A172 (cell line): ENCODE results near the gene IGFBP7. TPM values are rescaled to one million over a fixed set of nuclear protein-coding genes. Genes with fewer than 3 reads are reported as not detected.

Source experiments
- DNase-seq: peaks from one replicate; pipeline ENCODE4 v3.0.0-alpha.2; 2015; ENCODE audit warnings: low spot score
- total RNA-seq: library from RNA; depleted of rRNA; stranded (reverse); fragments of >200 nt; shearing (Covaris generic); gene quantifications from 2 replicates; pipeline ENCODE4 v1.2.3, GENCODE V29; 2014; rRNA removed

Gene IGFBP7, protein sequence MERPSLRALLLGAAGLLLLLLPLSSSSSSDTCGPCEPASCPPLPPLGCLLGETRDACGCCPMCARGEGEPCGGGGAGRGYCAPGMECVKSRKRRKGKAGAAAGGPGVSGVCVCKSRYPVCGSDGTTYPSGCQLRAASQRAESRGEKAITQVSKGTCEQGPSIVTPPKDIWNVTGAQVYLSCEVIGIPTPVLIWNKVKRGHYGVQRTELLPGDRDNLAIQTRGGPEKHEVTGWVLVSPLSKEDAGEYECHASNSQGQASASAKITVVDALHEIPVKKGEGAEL
- total RNA-seq, result 287 and 293 TPM in 2 replicates

DNA sequence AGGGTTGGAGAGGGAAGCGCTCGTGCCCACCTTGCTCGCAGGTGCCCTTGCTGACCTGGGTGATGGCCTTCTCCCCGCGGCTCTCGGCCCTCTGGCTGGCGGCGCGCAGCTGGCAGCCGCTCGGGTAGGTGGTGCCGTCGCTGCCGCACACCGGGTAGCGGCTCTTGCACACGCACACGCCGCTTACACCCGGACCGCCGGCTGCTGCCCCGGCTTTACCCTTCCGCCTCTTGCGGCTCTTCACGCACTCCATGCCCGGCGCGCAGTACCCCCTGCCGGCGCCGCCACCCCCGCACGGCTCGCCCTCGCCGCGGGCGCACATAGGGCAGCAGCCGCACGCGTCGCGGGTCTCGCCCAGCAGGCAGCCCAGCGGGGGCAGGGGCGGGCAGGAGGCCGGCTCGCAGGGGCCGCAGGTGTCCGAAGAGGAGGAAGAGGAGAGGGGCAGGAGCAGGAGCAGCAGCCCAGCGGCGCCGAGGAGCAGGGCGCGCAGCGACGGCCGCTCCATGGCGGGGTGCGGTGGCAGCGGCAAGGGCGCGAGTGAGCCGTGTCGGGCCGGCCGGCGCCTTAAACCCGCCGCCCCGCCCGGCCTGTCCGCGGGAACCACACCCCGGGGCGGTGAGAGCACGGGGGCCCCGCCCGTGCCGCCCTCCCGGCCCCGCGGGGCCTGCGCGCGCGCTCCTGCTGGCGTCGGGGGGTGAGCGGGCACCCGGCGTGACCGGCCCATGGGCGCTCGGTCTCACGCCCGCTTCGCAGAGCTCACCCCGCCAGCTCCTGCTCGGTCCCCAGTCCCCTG, at the start of gene IGFBP7:
Gene IGFBP7 (minus strand): TSS at position 539 of the 793 bp plus-strand sequence. CDS start 34 bp downstream, at position 505.
- no peak for DNase-seq

DNA sequence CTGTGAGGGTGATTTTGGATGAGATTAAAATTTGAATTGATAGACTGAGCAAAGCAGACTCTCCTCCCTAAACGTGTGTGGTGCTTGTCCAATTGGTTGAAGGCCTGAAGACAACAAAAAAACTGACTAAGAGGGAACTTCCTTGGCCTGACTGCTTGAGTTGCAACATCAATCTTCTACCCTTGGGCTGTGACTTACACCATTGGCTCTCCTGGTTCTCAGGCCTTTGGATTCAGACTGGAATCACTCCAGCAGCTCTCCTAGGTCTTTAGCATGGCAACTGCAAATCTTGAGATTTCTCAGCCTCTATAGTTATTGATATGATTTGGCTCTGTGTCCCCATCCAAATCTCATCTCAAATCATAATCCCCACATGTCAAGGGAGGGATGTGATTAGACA, 49.7 kb upstream of the IGFBP7 start:
- no peak for DNase-seq

DNA sequence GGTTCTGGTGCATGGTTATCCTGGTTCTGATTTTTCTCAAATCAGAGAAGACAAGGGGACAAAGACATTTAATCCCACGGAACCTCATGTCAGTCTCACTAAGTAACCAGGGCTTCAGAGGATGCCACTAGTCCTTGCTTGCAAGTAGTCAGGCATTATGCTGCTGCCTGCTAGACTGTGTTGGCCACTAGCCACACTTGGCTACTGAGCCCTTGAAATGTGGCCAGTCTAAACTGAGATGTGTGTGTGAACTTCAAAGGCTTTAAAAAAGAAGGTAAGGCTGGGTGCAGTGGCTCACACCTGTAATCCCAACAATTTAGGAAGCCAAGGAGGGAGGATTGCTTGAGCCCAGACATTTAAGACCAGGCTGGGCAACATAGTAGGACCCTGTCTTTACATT, 48.6 kb upstream of the IGFBP7 start:
- DNase-seq, result no peak

DNA sequence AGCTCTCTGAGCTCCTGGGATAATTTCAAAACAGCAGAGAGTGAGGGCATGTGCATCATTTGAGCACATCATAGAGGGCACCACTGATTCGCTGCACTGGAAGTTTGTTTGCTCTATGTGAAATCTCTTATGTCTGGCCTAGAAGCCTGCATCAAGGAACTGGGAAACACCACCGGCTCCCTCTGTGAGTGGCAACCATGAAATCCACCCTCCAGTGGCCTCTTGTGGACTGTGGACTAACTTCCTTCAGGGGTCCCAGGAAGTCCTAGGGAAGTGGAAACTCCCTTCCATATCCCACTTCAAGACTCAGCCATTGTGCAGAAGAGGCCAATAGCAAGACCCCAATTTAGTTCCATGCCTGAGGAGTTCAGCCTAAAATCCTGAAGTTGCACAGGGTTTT, 48.0 kb upstream of the IGFBP7 start:
- no peak for DNase-seq

DNA sequence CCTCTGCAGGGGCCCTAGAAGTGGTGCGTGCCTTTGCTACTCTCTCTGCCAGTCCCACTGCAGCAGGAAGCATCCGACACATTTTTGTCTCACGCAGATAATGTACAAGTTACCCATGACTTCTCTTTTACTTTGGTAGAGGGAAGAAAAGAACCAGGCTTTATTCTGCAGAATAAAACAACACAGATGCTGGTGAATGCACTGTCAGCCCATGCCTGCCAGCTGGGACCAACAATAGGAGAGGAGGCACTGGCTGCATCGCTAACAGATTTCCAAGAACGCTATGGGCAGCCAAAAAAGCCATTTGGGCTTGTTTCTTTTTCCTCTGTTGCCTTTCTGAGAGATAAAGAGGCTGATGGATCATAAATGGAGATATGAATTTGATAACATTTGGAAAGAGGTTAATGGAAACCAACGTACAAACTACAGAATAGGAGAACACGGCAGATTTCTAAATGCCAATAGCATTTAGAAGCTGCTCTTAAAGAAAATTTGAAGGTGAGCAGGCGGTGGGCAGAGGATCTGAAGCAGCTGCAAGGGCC, 47.5 kb upstream of the IGFBP7 start:
- DNase-seq, result no peak

DNA sequence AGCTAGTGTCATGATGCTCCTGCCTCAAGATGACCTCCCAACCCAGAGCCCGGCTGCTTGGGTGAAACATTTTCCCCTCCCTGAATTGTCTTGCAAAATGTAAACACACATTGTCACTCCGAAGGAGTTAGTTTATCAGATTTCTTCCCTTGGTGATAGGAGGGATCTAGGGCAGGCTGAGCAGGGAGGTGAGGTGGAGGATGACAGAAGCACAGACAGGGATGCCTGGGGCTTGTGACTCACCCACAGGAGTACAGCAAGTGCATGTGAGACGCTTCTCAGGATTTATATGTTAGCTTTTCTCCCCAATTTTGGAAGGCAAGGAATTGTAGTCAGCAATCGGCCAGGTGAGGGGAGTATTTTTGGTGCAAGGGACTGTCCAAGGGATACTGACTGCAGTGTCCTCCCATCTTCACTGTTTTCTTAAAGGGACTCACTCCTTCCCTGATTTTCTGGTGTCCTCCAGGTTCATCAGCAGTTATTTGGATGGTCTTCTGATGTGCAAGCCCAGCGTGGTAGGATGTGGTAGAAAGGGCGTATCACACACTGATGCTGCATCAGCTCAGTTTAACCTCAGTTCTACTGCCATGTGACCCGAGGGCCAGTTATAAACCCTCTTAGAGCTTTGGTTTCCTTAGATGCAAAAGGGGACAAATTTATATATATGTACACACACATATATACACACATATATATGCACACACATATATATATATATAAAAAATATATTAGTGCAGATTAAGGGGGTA, 46.2 kb upstream of the IGFBP7 start:
- DNase-seq, result peak; percentile 50

DNA sequence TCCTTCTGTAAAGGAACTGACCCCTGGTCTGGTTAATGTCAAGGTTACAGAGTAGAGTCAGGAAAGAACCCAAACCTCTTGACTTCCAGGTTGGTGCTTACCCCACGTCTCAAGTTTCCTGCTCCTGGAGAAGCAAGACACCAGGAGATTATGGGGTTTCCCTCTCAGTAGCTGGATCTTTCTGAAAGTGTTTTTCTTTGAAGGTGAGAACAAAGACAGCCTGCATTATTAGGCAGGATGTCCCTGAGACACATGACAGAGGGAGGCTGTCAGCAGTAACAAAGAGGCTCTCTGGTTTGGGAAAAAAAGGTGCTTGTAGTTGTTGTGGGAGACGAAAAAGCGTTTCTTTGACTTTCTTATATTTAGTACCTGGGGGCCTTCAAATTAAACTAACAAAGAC, 44.7 kb upstream of the IGFBP7 start:
- DNase-seq, result no peak

DNA sequence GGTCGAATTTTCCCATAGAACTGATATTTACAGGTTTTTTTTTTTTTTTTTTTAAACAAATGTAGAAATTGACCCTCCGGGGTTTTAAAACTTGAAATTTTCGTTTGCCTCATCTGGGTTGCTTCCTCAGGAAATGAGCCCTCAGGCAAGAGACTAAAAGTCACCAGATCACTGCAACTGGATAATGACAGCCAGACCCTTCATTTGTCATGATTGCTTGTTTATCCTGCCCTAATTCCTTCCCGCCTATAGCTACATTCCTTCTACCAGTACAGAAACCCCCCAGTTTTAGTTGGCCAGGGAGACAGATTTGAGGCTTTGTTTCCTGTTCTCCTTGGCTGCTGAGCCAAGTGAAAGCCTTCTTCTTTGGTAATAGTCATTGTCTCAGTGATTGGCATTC, 44.0 kb upstream of the IGFBP7 start:
- DNase-seq, result peak; percentile 27

DNA sequence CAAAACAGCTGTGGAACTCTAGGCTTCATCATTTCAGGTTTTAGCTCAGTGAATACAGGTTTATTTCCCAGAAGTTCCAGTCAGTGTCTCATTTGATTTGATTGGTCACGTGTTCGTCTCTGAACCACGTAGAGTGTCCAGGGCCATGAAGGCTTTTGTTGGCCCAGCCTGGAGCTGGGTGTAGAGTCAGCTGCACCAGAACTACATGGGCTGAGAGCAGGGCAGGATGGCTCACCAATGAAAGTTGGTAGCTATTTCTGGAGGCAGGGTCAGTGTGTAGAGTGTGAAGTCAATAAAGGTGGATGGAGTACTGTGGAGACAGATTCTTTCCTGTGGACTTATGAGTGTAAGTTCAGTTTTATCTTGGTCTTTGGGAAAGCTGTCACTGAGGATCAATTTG, 43.0 kb upstream of the IGFBP7 start:
- no peak for DNase-seq

DNA sequence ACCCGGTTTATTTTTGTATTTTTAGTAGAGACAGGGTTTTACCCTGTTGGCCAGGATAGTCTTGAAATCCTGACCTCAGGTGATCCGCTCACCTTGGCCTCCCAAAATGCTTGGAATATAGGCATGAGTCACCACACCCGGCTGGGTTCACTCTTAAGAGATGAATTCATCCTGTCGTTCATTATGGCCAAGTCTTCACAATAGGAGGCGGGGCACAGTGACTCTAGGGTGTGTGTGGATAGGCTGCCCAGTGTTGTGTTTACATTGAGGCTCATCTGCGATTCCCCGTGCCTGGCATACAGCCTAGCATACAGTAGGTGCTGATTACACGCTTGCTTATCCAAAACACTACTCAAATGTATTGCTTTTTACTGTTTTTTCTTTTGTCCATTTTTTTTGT, 41.3 kb upstream of the IGFBP7 start:
- peak; percentile 39 for DNase-seq

DNA sequence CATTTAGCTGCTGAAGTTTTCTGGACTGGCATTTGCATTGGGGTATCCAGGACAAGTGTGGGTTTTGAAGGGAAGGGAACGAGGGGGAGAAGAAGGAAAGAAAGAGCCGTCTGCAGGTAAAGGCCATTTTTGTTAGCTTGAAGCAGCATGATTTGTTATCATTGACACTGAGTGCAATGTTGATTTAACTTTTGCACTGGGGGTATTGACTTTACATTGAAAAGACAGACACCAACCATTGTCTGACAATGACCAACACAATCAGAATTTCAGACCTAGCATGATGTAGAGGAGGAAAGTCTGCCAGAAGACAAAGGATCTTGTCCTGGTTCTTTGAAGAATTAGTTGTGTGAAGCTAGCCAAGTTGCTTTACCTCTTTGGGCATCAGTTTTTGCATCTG, 39.6 kb upstream of the IGFBP7 start:
- no peak for DNase-seq

DNA sequence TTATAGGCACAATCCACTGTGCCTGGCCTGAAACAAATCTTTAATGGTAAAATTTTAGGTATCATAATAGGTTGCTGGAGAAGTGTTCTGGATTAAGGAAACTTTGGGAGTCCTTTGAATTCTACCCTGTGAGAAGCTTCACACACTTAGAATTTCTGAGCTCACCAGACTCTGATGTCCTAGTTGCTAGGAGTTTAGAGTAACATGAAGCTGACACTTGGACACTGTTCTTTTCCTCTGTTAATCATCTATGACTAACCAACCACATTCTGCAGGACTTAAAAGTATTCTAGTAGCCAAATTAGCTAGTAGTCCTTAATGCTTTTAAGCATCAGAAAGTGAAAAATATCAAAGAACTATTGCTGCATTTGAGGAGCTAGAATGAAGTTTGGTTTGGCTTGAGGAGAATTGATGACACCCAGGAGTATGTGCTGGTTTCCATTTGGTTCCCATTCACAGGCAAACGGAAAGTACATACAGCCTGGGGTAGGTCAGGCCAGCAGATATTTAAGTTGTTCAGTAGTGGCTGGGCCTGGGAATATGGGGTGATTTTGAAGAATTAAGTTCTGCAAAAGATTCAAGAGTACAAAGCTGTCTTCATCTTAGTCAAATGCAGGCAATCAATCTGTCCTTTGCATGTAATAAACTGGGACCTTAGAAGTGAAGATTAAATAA, 38.8 kb upstream of the IGFBP7 start:
- peak; percentile 60 for DNase-seq

DNA sequence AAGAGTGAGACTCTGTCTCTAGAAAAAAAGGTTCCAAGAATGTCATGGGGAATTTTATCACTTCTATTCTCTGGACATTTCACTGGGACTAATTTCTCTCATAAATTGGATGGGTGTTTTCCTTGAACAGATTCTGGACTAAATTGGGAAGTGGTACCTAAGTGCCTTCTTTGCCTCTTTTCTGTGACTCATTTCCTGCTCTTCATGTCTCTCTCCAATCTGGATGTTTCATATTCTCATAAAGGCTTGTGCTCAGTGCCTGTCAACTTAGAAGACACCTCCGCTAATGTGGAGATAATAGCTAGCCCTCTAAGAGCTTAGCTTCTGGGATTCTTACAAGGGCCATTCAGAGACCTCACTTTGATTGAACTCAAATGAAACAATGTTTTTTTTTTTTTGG, 38.0 kb upstream of the IGFBP7 start:
- DNase-seq, result peak; percentile 52

DNA sequence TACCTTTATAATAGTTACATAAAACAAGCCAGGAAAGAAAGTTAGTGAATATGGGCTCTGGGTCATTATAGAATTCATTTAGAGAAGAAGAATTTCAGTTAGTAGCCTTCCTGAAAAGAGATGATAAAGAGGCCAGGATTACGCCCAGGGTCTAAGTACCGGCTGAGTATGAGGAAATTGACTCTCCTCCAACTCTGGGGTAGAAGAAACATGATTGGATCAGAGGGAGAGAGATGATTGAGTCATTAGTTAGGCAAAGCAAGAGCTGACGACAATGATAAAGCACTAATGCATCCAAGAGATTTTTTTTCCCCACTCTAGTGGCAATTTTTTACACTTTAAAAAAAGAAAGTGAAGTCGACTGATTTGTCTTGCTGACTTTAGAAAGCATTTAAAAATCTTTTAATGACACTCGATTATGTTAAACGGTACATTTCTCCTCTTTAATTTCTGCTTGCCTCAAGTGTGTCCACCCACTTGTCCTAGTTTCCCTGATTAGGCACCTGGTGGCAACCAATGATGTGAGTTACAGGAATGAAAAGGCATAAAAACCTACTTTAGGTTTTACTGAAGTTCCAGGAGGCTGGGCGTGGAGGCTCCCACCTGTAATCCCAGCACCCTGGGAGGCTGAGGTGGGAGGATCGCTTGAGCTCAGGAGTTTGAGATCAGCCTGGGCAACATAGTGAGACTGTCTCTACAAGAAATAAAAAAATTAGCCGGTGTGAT, 37.3 kb upstream of the IGFBP7 start:
- DNase-seq, result peak; percentile 79

DNA sequence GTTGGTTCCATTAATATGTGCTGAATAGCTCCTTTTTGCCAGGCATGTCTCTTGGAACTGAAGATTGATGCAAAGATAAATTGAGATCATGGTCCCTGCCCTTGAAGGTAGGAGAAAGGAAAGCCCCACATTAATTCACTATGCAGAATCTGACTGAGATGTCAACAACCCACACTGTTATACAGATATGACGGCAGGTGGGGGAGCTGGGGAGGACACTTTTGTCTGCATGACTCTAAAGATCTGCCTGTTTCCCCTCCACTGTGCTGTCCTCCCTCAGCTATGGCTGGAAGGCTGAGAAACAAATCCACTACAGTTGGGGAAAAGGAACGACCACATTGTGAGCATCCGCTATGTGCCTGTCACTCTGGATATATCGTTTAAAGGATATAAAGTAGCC, 36.3 kb upstream of the IGFBP7 start:
- DNase-seq, result no peak

DNA sequence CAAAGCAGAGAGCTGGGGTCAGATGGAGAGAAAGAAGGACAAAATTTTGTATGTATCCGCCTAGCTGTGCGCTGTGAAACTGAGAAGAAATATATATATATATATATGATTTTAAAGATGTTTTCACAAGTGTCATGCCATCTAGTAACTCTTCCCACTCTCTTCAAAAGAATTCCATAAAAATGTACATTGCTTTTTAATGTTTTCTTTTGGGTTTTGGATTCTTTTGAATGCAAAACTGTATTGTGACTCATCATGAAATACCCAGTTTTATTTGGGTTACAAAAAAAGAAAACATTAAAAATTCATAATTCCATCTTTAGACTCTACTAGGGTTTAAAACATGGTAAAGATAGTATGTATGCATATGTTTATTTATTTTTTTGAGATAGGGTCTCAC, 34.3 kb upstream of the IGFBP7 start:
- DNase-seq, result no peak

DNA sequence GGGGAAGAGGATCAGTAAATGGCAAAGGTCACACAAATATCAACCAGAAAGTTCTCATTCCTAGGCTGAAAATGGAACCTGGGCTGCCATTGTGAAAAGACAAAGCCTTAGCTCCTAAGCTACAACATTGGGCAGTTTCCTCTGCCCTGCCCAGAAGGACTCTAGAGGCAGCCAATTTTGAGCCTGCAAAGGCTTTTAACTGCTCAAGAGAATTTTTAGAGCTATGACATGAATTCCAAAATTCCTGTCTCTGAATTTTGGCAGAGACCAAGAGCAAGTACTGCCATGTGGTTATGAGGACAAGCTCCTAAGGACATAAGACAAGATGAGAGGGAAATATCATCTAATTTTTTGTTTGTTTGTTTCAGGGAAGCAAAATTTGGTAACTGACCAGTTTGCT, 29.6 kb upstream of the IGFBP7 start:
- DNase-seq, result no peak

DNA sequence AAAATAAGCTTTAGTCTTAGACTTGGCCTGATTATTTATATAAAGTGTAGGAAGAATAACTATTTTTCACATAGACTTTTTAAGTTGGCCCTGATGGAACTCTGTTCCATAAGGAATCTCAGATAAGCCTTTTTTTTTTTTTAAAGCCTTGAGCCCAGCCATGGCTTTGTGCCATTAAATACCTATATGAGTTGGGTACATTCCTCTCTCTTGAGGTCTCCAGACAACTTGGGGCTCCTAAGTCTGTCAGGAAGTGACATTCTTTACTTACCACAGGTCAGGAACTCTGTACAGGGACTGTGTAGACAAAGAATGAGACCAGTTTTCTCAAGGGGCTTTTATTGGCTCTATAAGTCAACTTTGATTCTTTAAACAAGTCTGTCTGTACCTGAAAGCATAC, 27.1 kb upstream of the IGFBP7 start:
- peak; percentile 61 for DNase-seq

DNA sequence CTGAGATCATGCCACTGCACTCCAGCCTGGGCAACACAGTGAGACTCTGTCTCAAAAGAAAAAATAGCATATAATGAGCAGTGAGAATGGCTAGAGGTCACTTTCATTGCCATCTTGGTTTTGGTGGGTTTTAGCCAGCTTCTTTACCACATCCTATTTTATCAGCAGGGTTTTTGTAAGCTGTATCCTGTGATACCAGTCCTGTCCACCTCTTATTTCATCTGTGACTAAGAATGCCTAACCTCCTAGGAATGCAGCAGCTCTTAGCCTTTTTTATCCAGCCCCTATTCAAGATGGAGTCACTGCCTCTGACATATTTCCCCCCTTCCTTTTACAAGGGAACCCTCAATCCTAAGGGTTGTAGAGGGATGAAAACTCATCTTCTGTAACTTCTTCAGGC, 26.1 kb upstream of the IGFBP7 start:
- peak; percentile 84 for DNase-seq

DNA sequence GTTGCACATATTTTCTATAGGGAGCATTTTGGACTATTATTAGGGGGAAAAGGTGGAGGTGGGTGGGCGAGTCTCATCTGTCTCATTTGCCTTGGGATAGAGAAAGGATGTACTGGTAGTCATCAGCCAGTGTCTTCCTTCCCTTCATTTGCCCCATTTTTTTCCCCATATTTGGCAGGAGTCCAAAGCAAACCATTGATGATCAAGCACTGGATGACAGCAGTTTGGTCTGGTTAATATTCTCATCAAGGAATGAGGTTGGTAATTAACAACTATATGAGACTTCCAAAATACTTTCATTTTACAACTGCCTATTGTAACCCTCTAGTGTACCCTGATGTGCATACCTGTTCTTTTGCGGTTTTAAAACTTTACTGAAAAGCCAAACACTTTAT, 22.6 kb upstream of the IGFBP7 start:
- DNase-seq, result no peak
